HG03139 (cell line): ENCODE results near the gene MTM1.

Experiments used
- ATAC-seq: cut with Tn5 transposase; IDR thresholded peaks from one replicate; pipeline ENCODE4 v1.9.1; 2021; ENCODE audit not compliant: unreplicated experiment

The MTM1 gene

GRCh38 chrX:150548251-150548650 lies 20.2 kb upstream of the MTM1 start:
- no peak for ATAC-seq

GRCh38 chrX:150548684-150549083 lies 19.7 kb upstream of the MTM1 start:
- no peak for ATAC-seq

GRCh38 chrX:150551963-150552362 lies 16.5 kb upstream of the MTM1 start:
- ATAC-seq: no peak

- no peak for ATAC-seq
These were observed 10.0 kb upstream of the MTM1 start for GRCh38 chrX:150558424-150558823.

GRCh38 chrX:150564838-150565237 lies 3.6 kb upstream of the MTM1 start:
- no peak for ATAC-seq

- ATAC-seq: no peak
These were observed 2.9 kb upstream of the MTM1 start for GRCh38 chrX:150565551-150565950.

- no peak for ATAC-seq
These were observed 1.7 kb upstream of the MTM1 start for GRCh38 chrX:150566734-150567182.

- ATAC-seq: no peak
These were observed 639 bp upstream of the MTM1 start for GRCh38 chrX:150567645-150568319.

- peak; percentile 20 for ATAC-seq
These were observed 695 bp downstream of the MTM1 start for GRCh38 chrX:150569155-150569477.

- no peak for ATAC-seq
These were observed 2.1 kb downstream of the MTM1 start for GRCh38 chrX:150570512-150570911.

- no peak for ATAC-seq
These were observed 3.8 kb downstream of the MTM1 start for GRCh38 chrX:150572206-150572605.

- ATAC-seq: no peak
These were observed 4.7 kb downstream of the MTM1 start for GRCh38 chrX:150573106-150573505.

GRCh38 chrX:150573702-150574101 lies 5.3 kb downstream of the MTM1 start:
- ATAC-seq: no peak

- ATAC-seq: peak; percentile 57
These were observed 6.4 kb downstream of the MTM1 start for GRCh38 chrX:150574559-150575418.

GRCh38 chrX:150575419-150575814 lies 7.0 kb downstream of the MTM1 start:
- no peak for ATAC-seq

GRCh38 chrX:150577174-150577573 lies 8.8 kb downstream of the MTM1 start:
- no peak for ATAC-seq

- no peak for ATAC-seq
These were observed 12.8 kb downstream of the MTM1 start for GRCh38 chrX:150581093-150581775.

- no peak for ATAC-seq
These were observed 14.0 kb downstream of the MTM1 start for GRCh38 chrX:150582338-150582948.

- ATAC-seq: no peak
These were observed 19.4 kb downstream of the MTM1 start for GRCh38 chrX:150587585-150588503.

GRCh38 chrX:150594584-150594983 lies 26.2 kb downstream of the MTM1 start:
- no peak for ATAC-seq
